Testis (tissue), 2 donors: ENCODE measurements around the gene ACSF2.

ENCODE experiments used
- POLR2A ChIP-seq: fragments of 450-650 bp; IDR thresholded peaks from one replicate; pipeline ENCODE4 v1.6.1; 2017; ENCODE audit warnings: antibody characterized with exemption, mild to moderate bottlenecking, moderate library complexity
- TF ChIP-seq, protein P1 (sequence below), 3 experiments: fragments of 450-650 bp in 2 of 3; fragments of 200-600 bp in 1 of 3; sonication (generic) in 1 of 3; IDR thresholded peaks; one replicate each; pipeline ENCODE4 v1.5.1; 2016 to 2019; ENCODE audit warnings: antibody characterized with exemption in 3 of 3, mild to moderate bottlenecking in 2 of 3, moderate library complexity in 1 of 3

DNA sequence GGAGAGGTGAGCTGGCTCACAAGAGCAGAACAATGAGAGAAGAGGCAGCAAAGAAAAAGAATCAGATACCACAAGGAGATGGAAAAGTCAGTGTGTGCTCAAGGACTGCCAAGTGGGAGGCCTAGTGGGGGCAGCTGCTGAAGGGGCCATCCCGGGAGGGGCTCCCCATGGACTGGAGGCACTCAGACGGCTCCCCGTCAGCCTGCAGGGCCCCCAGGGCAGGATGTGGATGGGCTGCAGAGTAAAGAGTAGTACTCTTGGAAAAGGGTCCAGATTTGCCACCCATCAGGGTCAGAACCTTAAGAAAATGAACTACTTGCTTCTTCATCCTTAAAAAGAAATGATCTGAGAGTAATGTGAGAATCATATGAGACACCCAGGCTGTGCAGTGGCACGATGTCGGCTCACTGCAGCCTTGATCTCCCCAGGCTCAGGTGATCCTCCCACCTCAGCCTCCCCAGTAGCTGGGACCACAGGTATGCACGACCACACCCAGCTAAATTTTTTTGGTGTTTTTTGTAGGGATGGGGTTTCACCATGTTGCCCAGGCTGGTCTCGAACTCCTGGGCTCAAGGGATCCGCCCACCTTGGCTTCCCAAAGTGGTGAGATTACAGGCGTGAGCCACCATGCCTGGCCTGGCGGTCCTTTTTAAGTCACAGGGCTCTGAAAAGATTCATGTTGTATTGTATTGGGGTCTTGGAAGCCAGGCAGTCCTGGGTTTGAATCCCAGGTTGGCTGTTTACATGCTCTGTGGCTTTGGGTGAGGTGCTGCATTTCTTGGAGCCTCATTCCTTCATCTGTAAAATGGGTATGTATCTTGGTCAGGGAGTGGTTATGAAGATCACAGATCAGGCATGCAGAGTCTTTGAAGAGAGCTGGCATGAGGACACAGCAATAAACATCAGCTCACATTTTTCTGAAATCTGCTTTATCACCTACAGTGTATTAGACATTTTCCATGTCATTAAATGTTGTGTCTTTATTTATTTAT lies 15.1 kb downstream of the ACSF2 start:
- TF ChIP-seq, protein P1, sequence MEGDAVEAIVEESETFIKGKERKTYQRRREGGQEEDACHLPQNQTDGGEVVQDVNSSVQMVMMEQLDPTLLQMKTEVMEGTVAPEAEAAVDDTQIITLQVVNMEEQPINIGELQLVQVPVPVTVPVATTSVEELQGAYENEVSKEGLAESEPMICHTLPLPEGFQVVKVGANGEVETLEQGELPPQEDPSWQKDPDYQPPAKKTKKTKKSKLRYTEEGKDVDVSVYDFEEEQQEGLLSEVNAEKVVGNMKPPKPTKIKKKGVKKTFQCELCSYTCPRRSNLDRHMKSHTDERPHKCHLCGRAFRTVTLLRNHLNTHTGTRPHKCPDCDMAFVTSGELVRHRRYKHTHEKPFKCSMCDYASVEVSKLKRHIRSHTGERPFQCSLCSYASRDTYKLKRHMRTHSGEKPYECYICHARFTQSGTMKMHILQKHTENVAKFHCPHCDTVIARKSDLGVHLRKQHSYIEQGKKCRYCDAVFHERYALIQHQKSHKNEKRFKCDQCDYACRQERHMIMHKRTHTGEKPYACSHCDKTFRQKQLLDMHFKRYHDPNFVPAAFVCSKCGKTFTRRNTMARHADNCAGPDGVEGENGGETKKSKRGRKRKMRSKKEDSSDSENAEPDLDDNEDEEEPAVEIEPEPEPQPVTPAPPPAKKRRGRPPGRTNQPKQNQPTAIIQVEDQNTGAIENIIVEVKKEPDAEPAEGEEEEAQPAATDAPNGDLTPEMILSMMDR (IDR thresholded peaks at IDR 0.05) = no peak
- TF ChIP-seq POLR2A = no peak
